AG09319 (cell line): ENCODE data around the gene PTPRD.

Experiments
- DNase-seq: peaks from one replicate; pipeline ENCODE4 v3.0.0-alpha.2; 2010; ENCODE audit warnings: low read depth; ENCODE audit errors: extremely low read depth
- TF ChIP-seq, protein P1 (sequence below): IDR thresholded peaks from 2 replicates; pipeline ENCODE4 v1.5.1; 2011; ENCODE audit warnings: low read depth, mild to moderate bottlenecking, inconsistent platforms, low read length, moderate library complexity

PTPRD gene

DNA sequence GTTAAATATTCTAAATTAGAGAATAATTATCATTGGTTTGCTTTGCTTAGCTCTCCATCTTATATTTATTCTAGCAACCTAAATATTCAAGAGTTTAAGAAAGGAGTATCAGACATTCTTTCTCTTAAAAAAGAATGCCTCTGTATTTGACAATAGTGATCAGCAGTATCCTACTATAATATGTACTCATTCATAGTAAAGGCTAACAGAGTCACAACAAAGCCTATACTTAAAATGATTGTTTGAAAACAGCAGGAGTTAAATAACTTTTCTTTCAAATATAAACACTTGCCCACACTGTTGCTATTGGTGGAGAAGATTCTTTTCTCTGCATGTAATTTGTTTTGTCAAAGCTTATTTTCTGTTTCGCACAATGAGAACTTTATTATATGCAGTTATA lies 178.4 kb downstream of the PTPRD start:
- TF ChIP-seq, protein P1, sequence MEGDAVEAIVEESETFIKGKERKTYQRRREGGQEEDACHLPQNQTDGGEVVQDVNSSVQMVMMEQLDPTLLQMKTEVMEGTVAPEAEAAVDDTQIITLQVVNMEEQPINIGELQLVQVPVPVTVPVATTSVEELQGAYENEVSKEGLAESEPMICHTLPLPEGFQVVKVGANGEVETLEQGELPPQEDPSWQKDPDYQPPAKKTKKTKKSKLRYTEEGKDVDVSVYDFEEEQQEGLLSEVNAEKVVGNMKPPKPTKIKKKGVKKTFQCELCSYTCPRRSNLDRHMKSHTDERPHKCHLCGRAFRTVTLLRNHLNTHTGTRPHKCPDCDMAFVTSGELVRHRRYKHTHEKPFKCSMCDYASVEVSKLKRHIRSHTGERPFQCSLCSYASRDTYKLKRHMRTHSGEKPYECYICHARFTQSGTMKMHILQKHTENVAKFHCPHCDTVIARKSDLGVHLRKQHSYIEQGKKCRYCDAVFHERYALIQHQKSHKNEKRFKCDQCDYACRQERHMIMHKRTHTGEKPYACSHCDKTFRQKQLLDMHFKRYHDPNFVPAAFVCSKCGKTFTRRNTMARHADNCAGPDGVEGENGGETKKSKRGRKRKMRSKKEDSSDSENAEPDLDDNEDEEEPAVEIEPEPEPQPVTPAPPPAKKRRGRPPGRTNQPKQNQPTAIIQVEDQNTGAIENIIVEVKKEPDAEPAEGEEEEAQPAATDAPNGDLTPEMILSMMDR, result no peak
- DNase-seq, result no peak

DNA sequence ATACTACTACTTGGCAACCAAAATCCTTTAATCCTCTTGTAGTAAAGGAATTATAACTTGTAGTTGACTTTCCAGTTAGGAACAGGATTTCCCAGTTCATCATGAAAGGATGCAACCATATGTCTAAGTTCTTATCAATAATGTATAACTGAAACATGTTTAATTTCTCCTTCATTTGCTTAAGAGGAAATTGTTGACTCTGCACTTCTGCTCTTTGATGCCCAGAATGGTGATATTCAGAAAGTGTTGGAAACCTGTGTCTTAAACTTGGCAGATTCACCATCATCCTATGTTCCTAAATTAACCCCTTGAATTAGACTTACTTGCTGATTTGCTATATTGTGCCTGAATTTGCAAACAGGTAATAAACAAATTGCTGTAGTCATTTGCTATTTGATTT lies 201.5 kb downstream of the PTPRD start:
- no peak for DNase-seq
- TF ChIP-seq, protein P1, result no peak

DNA sequence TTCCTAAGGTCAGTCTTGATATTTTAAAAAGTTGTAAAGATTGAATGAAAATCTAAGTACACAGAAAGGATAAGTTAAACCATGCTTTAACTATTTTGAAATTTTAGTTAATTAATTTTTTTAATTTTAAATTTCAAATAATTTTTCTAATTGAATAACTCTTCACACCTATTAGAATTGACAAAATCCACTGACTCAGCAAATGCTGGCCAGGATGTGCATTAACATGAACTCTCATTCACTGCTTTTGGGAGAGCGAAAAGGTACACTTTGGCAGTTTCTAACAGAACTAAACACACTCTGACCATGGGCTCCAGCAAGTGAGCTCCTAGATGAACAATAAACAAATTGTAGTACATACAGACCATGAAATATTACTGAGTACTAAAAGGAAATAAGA lies 209.5 kb downstream of the PTPRD start:
- DNase-seq, result no peak
- TF ChIP-seq, protein P1, result no peak

DNA sequence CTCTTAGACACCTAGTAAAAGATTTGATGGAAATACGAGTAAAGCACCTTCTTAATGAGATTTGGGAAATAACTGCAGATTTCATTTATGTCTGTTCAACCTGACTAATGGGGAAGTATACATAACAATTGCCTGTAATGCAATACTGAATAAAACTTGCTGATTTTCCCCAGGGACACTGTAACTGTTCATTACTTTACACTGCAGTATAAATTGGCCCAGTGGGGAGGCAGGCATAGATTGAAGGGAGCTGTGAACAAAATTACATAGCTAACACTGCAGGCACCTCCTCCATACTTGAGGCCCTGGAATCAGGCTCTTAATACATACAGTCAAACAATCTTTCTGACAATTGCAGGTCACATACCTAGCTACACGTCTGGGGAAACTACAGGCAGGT lies 216.2 kb downstream of the PTPRD start:
- TF ChIP-seq, protein P1, result no peak
- no peak for DNase-seq

DNA sequence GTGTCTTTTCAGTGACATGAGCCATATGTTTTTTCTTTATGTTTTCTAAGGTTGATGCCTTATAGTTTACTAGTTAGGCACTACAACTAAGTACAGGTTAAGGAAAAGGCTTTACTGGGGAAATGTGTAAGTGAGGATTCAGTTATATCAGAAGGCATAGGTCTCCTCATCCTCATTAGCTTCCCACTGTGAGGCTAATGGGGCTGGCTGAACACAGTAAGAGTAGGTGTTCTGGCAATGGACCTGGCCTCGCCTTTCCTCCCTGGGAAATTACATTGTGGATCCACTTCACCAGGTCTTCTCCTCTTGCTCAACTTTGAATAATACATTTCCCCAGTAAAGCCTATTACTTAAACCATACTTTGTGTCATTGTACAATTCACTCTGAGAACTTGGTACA lies 225.5 kb downstream of the PTPRD start:
- TF ChIP-seq, protein P1, result no peak
- DNase-seq, result no peak

DNA sequence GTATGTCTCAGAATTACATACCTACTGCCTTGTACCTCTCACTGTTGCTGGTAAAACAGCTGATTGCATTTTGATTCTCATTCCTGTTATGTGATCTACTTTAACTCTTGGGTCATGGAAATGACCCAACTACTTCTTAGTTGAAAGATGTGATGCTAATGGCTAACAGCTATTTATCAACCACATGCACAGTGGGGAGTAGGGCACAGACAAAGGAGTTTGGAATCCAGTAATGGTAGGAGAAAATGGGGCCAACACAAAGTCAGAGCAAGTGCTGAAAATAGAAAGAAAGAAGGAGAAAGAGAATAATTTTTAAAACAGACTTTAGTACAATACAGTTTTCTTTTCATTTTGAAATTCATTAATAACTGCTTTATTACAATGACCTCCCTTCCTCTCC lies 241.0 kb downstream of the PTPRD start:
- TF ChIP-seq, protein P1, result no peak
- no peak for DNase-seq

DNA sequence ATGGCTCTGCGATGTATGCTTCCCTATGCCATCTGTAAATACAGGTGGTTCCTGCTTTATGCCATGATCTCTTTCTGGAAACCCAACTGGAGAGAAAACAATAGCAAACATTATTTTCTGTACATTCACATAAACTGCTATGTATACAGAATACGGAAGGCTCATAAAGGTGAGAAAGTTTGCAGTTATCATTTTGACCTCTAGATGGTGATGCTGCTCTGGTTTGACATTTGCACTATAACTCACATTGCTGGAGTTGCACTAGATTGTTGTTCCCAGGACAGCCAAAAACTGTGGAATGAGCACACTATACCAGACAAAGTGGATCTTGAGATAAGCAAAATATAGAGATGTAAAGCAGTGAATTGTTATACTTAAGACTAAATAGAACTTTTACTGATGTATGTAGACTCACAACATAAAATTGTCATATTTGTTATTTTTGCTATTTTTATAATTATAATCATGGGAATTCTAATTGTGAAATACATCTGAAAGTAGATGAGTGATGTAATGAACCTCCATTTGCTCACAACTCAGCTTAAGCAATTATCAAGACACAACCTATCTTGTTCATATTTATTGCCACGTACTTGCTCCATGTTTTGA lies 246.5 kb downstream of the PTPRD start:
- DNase-seq, result no peak
- TF ChIP-seq, protein P1, result no peak; the same call in 1 of the 2 replicates
